ENCODE measurements around the gene NOS3.

DNA sequence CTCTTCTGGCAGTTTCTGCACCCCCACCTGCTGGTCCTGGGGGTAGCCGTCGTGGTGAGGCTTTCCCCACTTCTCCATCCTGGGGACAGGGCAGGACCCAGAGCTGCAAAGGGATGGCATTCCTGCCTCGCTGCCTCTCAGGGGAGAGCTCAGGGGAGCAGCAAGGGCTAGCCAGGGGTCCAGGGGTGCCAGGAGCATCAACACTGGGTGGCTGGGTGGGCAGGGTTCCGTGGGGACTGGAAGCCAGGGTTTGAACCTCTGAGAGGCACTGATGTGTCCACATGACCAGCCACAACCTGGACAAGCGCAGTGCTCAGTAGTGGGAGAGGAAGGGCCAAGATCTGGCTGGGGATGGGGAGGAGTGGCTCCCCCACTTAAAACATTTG, 43.0 kb downstream of the NOS3 start:
- TF ChIP-seq TAF1 (IDR thresholded peaks at IDR 0.05; ENCODE audit: borderline replicate concordance, insufficient read depth, low read length) = no peak
- no peak for TF ChIP-seq SIN3A (IDR thresholded peaks at IDR 0.05; ENCODE audit: borderline replicate concordance, insufficient read depth, low read length)
- TF ChIP-seq, protein P1, sequence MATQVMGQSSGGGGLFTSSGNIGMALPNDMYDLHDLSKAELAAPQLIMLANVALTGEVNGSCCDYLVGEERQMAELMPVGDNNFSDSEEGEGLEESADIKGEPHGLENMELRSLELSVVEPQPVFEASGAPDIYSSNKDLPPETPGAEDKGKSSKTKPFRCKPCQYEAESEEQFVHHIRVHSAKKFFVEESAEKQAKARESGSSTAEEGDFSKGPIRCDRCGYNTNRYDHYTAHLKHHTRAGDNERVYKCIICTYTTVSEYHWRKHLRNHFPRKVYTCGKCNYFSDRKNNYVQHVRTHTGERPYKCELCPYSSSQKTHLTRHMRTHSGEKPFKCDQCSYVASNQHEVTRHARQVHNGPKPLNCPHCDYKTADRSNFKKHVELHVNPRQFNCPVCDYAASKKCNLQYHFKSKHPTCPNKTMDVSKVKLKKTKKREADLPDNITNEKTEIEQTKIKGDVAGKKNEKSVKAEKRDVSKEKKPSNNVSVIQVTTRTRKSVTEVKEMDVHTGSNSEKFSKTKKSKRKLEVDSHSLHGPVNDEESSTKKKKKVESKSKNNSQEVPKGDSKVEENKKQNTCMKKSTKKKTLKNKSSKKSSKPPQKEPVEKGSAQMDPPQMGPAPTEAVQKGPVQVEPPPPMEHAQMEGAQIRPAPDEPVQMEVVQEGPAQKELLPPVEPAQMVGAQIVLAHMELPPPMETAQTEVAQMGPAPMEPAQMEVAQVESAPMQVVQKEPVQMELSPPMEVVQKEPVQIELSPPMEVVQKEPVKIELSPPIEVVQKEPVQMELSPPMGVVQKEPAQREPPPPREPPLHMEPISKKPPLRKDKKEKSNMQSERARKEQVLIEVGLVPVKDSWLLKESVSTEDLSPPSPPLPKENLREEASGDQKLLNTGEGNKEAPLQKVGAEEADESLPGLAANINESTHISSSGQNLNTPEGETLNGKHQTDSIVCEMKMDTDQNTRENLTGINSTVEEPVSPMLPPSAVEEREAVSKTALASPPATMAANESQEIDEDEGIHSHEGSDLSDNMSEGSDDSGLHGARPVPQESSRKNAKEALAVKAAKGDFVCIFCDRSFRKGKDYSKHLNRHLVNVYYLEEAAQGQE (IDR thresholded peaks at IDR 0.05; ENCODE audit: insufficient read depth in 1 of 2, low read depth in 2 of 2, low read length in 2 of 2) = no peak
- TF ChIP-seq POLR2AphosphoS5 (IDR thresholded peaks at IDR 0.05; ENCODE audit: low read depth, low read length) = no peak

Measured in PFSK-1 (cell line).